GM18870 (cell line): ENCODE results near the gene CHIT1.

Experiments used
- ATAC-seq: cut with Tn5 transposase; IDR thresholded peaks from one replicate; pipeline ENCODE4 v1.9.1; 2021; ENCODE audit warnings: moderate library complexity; ENCODE audit not compliant: unreplicated experiment

CHIT1 gene

DNA sequence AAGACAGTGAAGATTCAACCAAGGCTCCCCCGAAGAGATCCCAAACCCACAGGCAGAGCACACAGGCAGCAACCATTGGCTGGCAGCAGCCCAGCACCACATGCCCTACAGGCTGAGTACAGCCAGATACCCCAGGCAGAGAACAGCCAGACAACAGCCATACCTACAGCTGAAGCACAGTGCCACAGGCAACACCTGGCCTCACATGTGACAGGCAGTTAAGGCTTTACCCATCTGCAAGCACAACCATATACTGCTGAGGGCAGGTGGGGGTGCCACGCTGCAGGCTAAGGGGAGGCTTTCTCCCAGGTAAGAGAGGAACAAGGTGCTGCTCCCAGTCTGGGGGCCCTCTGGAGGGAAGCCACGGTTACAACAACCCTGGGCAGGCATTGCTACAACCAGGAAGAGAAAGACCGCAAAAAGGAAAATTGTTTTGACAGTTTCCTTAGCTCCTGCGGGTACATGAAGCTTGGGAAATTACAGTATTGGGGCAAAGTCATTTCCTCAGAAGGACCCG, 12.3 kb downstream of the CHIT1 start:
- no peak for ATAC-seq

- ATAC-seq: no peak
These were observed 13.0 kb downstream of the CHIT1 start for GRCh38 chr1:203216274-203217138.

GRCh38 chr1:203215573-203215972, 13.9 kb downstream of the CHIT1 start:
- ATAC-seq: no peak

DNA sequence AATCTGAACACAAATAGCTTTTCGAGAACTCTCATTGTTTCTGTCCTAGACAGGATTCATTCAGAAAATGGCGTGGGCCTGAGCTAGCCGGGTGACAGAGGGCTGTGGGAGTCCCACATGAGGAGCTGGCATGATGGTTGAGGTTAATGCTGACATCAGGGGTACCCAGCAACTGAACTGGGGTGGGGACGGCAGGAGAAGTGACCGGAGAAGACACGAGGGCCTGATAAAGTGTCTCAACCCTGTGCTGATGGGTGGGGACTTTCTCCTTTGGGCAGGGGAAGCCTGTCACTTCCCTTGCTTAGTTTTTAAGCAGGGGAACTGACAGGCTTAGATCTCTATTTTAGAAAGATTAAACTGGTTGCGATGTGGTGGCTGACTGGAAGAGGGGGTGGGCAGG, 14.6 kb downstream of the CHIT1 start:
- ATAC-seq: no peak

DNA sequence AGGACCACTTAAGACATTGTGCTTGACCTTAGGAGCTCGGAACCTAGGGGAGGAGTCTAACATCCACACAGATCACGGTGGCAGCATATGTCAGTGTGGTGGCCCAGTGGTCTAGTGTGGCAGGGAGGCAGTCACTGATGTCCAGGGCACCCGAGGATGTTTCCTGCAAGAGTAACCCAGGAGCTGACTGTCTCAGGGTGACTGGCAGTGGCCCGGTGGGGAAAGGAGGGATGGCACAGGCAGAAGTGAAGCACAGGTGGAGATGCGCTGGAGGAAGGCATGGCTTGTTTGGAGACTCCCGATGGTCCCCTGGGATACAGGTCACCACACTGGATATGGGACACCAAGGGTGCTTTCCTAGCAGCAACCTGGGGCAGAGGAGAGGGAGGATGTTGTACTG, 16.3 kb downstream of the CHIT1 start:
- ATAC-seq: no peak

- ATAC-seq: no peak
These were observed 17.7 kb downstream of the CHIT1 start for GRCh38 chr1:203211812-203212211.

GRCh38 chr1:203210988-203211387, 18.5 kb downstream of the CHIT1 start:
- no peak for ATAC-seq

- ATAC-seq: no peak
These were observed 19.1 kb downstream of the CHIT1 start for GRCh38 chr1:203210350-203210749.

GRCh38 chr1:203208181-203208580, 21.3 kb downstream of the CHIT1 start:
- no peak for ATAC-seq

DNA sequence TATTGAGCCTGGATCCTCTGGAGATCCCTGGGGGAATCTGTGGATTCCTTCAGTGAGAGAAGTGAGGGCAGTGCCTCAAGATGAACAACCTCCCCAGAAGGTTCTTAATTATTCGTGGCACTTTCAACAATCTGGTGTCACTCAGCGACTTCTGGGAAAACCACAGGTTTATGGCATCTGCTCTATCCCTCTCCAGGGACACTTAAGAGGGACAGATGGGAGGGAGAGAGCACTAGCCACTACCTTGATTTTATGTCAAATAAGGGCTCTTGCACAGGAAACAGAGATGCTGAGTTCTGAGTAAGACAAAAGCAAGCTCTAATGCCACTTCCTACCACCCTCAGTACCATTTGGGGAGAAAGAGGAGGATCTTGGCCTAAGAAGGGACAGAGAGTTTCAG, 21.7 kb downstream of the CHIT1 start:
- ATAC-seq: no peak

- ATAC-seq: no peak
These were observed 23.3 kb downstream of the CHIT1 start for GRCh38 chr1:203206129-203206687.

GRCh38 chr1:203204756-203205155, 24.7 kb downstream of the CHIT1 start:
- no peak for ATAC-seq

DNA sequence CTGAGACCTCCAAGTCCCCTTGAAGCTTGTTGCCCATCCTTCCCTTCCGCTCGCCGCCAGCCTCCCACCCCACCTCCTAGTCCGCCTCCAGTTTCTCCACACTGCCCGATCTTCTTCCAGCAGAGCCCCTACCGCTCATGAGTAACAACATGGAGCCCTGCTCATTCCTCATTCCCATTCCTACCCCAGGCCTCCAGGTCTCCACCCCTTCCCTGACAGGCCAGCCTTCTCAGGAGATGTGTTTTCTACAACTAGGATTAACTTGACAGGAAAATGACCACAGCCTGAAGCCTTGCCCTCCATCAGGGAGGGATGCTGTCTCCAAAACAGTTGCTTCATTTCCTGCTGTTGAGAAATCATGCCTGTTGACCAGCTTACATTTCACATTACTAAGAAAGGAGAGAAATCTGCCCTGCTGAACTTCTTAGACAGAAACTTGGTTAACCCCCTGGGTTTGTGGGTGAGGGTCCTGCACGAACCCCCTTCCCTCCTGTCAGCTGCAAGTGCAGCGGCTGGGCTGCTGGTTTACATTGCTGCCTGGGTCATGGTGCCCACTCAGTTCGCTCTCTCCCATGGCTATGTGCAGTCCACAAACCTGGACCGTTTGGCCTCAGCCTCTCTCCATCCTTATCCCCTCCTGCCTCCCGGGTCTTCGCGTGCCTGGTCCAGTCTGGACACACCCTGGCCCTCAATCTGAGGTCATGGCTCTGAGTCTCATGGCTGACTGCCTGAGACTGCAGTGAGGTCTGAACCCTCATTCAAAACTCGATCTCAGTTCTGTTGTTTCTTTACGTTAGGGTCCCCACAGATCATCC, 26.8 kb downstream of the CHIT1 start:
- no peak for ATAC-seq

DNA sequence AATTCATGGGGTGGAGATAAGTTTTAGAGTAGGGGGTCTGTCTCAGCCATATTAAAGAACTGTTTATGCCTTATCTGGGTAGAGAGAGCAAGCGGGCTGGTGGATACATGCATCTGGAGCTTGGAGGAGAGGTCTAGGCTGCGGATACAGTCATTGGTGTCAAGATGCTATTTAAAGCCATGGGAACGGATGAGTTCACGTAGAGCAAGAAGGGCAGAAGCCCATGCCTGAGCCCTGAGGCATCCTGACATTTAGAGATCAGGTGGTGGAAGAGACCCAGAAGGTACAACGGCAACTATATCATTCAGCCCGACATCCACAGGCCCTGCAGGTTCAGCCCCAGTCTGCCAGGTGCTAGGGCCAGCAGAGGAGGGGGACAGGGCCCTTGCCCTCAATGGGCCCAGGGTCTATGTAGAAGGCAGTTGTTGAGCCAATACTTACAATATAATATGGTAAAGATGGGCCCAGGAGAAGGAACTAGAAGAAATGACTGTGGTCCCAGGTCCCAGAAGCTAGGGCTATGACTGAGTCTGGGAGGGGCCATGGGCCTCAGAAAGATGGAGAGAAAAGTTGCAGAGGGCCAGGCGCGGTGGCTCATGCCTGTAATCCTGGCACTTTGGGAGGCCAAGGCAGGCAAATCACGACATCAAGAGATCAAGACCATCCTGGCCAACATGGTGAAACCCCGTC, 27.8 kb downstream of the CHIT1 start:
- no peak for ATAC-seq

DNA sequence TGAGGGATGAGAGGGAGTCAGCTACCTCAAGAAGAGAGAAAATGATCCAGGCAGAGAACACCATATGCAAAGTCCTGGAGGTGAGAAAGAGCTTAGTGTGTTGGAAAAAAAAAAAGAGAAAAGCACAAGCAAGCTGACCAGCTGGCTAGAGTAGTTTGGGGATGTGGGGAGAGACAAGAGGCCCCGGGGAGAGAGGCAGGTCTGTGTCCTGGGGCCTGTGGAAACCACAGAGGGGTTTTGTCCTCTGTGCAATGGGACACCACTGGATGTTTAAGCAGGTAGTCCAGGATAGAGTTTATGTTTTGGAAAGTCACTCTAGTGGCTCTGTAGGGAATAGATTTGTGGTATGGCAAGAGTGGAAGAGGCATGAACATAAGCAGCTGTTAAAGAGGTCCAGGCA, 28.6 kb downstream of the CHIT1 start:
- no peak for ATAC-seq

- no peak for ATAC-seq
These were observed 29.5 kb downstream of the CHIT1 start for GRCh38 chr1:203199816-203200571.

DNA sequence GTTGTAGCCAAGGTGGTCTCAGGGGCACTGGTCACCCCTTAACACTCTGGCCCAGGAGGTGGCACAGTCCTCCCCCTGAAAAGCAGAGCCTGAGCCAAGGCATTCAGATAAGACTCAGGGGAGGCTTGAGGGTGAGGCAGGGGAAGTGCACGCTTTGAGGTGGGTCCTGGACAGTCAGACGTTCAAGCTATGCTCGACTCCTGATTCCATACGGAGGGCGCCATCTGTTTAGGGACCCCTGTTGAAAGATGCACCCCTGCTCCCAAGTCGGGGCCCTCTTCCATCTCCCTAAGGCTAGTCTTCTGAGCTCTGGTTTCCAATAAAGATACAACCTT, 30.0 kb downstream of the CHIT1 start:
- ATAC-seq: no peak

DNA sequence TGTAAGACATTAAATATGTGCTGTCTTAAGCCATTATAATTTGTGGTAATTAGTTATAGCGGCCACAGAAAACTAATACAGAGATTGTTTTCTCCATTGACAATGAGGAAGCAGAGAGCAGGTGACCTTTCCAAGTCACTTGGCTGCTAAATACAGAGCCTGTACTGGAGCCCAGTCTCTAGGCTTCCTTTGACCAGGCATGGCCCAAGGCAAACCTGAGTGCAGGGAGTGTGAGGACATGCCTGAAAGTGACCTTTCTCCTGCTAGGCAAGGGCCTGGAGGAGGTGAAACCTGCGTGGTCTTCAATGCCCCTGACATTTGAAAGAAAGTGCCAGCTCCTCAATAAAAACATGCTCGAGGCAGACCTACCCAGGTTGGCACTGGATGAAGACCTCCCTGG, 30.5 kb downstream of the CHIT1 start:
- ATAC-seq: no peak

DNA sequence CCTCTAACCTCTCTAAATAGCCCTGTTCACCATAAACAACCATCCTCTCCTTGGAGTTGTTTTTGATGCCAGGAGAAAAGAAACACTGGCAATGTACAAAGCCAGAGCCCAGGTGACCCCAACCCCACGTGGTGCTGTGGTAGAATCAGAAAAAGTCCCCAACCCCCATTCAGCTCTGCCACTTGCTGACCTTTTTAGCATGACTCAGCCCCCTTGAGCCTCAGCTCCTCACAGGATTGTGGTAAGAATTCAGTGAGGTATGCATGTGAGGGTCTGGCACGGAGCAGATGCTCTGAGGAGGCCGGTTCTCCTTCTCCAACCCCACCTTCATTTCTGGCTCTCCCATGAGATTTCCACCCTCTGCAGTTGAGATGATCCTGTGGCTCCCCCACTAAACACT, 31.8 kb downstream of the CHIT1 start:
- ATAC-seq: no peak

- ATAC-seq: no peak
These were observed 33.1 kb downstream of the CHIT1 start for GRCh38 chr1:203196371-203196770.
